ENCODE data around the gene LAMC1. TPM values are rescaled to one million over a fixed set of nuclear protein-coding genes. Genes with fewer than 3 reads are reported as not detected.

LAMC1 gene
- total and polyA plus RNA-seq, 2 of the 4 experiments (the other 2 are of a cell fraction): 249 to 394 TPM

- H3K9ac ChIP-seq (ENCODE audit: low read depth, low read length): no peak overlapping the region
- CTCF ChIA-PET: no interaction called here
- H3K9me1 ChIP-seq (ENCODE audit: insufficient read depth, low read length): peaks cover 7% of the 10 kb centered on the region
- no peak overlapping the region for H2AK9ac ChIP-seq (replicated peaks; ENCODE audit: low read depth, low read length, poor library complexity)
- no peak overlapping the region for H4K5ac ChIP-seq (ENCODE audit: low read depth, low read length)
- no peak overlapping the region for H3K4ac ChIP-seq (ENCODE audit: low read depth, low read length)
- H2BK5ac ChIP-seq (ENCODE audit: low read depth, low read length, poor library complexity, severe bottlenecking): no peak overlapping the region
- DNase-seq (no peak), ATAC-seq (ENCODE audit: low read depth) (no peak)
- in situ Hi-C loops (cut with MboI; ENCODE audit: low sequenced_read_pairs): no loop called here
- no peak overlapping the region for H4K8ac ChIP-seq (ENCODE audit: low read depth in 2 of 2, low read length in 2 of 2)
- H3K4me2 ChIP-seq (ENCODE audit: low read depth, low read length): no peak overlapping the region
- no peaks in the 10 kb centered on the region for H3K27me3 ChIP-seq (ENCODE audit: control insufficient read depth, insufficient read depth, low read length)
- intact Hi-C loops (cut with micrococcal nuclease): no loop called here
- no peak overlapping the region for H2BK120ac ChIP-seq (ENCODE audit: low read depth, low read length)
- peaks cover 9% of the 10 kb centered on the region for H3K4me1 ChIP-seq (ENCODE audit: control insufficient read depth, insufficient read depth, low read length)
- no peaks in the 10 kb centered on the region for H4K20me1 ChIP-seq (ENCODE audit: insufficient read depth, low read length)
- H3K23ac ChIP-seq (ENCODE audit: low read depth, low read length): no peak overlapping the region
- dilution Hi-C loops (cut with HindIII; ENCODE audit: low sequenced_read_pairs, unreplicated experiment): no loop called here
- 0 out of 3 replicates have a peak overlapping the region, but pooled peaks have one; percentile 23 for H2BK15ac ChIP-seq (ENCODE audit: low read depth, low read length)
- H3K79me1 ChIP-seq (ENCODE audit: low read depth in 1 of 2, low read length in 2 of 2): no peaks in the 10 kb centered on the region
- POLR2A ChIA-PET (ENCODE audit: unreplicated experiment): no interaction called here
- no peak overlapping the region for H2AK5ac ChIP-seq (ENCODE audit: low read depth, low read length)
- WGBS, 2 experiments (ENCODE audit: extremely low coverage in 2 of 2, insufficient read length in 1 of 2): no CpG with 5 or more reads among the region's 4 CpGs
- no peaks in the 10 kb centered on the region for H3K9me3 ChIP-seq (ENCODE audit: control insufficient read depth, insufficient read depth, low read length)
- no peak overlapping the region for H3K4me3 ChIP-seq (ENCODE audit: insufficient read depth, low read depth, low read length)
- H3K36me3 ChIP-seq (ENCODE audit: control insufficient read depth, insufficient read depth, low read length): no peaks in the 10 kb centered on the region
- no TSS peak for BruUV-seq (replicated peaks)
- no peak overlapping the region for H2AFZ ChIP-seq (replicated peaks; ENCODE audit: low read length, poor library complexity)
- H3K56ac ChIP-seq (ENCODE audit: extremely low read depth, insufficient read depth, low read length): no peak overlapping the region
- H3K14ac ChIP-seq (replicated peaks; ENCODE audit: low read depth, low read length): no peak overlapping the region
- no peak overlapping the region for H3K18ac ChIP-seq (ENCODE audit: low read depth, low read length)
- H3K27ac ChIP-seq (ENCODE audit: insufficient read depth, low read length): no peak overlapping the region
- H2BK20ac ChIP-seq (ENCODE audit: low read depth, low read length): no peak overlapping the region
- no peak overlapping the region for H4K91ac ChIP-seq (ENCODE audit: insufficient read depth, low read depth, low read length)
- no peak for TF ChIP-seq RAD21 (IDR thresholded peaks at IDR 0.05; ENCODE audit: low read length)
- TF ChIP-seq CHD1 (IDR thresholded peaks at IDR 0.05; ENCODE audit: low read depth, low read length): no peak
- TF ChIP-seq MAZ (IDR thresholded peaks at IDR 0.05; ENCODE audit: borderline replicate concordance, low read depth, low read length): no peak
- TF ChIP-seq RCOR1 (IDR thresholded peaks at IDR 0.05; ENCODE audit: insufficient replicate concordance, low read length): no peak
- TF ChIP-seq BHLHE40 (IDR thresholded peaks at IDR 0.05; ENCODE audit: low read depth, low read length): no peak
- no peak for TF ChIP-seq CEBPB (IDR thresholded peaks at IDR 0.05; ENCODE audit: low read depth, low read length)
- no peak for TF ChIP-seq CTCF (conservative IDR thresholded peaks at IDR 0.05; ENCODE audit: low read depth, low read length)
- no peak for TF ChIP-seq FOS (IDR thresholded peaks at IDR 0.05; ENCODE audit: low read depth, low read length)
- TF ChIP-seq USF2 (IDR thresholded peaks at IDR 0.05; ENCODE audit: low read depth, low read length): no peak
- TF ChIP-seq MAFK (IDR thresholded peaks at IDR 0.05; ENCODE audit: low read depth, low read length): no peak
- TF ChIP-seq POLR2A (IDR thresholded peaks at IDR 0.05; ENCODE audit: low read depth, low read length): no peak
- no peak for TF ChIP-seq SMC3 (IDR thresholded peaks at IDR 0.05; ENCODE audit: low read depth, low read length)
- no peak for TF ChIP-seq NFE2L2 (IDR thresholded peaks at IDR 0.05; ENCODE audit: low read depth, low read length)
- no peak for TF ChIP-seq MXI1 (IDR thresholded peaks at IDR 0.05; ENCODE audit: borderline replicate concordance, low read depth, low read length)
- no peak for TF ChIP-seq RFX5 (IDR thresholded peaks at IDR 0.05; ENCODE audit: low read depth, low read length)
- no peak for TF ChIP-seq ELK1 (IDR thresholded peaks at IDR 0.05; ENCODE audit: borderline replicate concordance, low read depth, low read length)
Observed at GRCh38 chr1:183193963-183194525, 170.8 kb downstream of the LAMC1 start.

All from IMR-90 (cell line).